GM23248 (cell line): ENCODE results near the gene SLC66A1.

Experiments used
- EZH2 ChIP-seq: fragments of 200-600 bp; sonication (generic); IDR thresholded peaks from 2 replicates; pipeline ENCODE4 v1.6.1; 2018; ENCODE audit warnings: antibody characterized with exemption, mild to moderate bottlenecking; ENCODE audit not compliant: insufficient read depth, poor library complexity, severe bottlenecking
- EZH2phosphoT487 ChIP-seq: fragments of 200-600 bp; sonication (generic); IDR thresholded peaks from 2 replicates; pipeline ENCODE4 v1.6.1; 2018; ENCODE audit warnings: antibody characterized with exemption, moderate library complexity, mild to moderate bottlenecking, low read depth; ENCODE audit not compliant: insufficient read depth

GRCh38 chr1:19338323-19338762 lies 26.2 kb downstream of the SLC66A1 start:
- TF ChIP-seq EZH2 = no peak
- no peak for TF ChIP-seq EZH2phosphoT487
